HepG2 (cell line): Measurements from ENCODE around the gene LDLRAD4. TPM values are rescaled to one million over a fixed set of nuclear protein-coding genes. Genes with fewer than 3 reads are reported as not detected.

Experiments
- BRD4 ChIP-seq: sonication (generic); formaldehyde crosslinking; IDR thresholded peaks from 2 replicates; pipeline ENCODE4 v1.4.0; 2020; ENCODE audit warnings: missing genetic modification reagents
- ELF1 ChIP-seq: sonication (generic); formaldehyde crosslinking; IDR thresholded peaks from 2 replicates; pipeline ENCODE4 v1.4.0; 2020; ENCODE audit warnings: missing genetic modification reagents
- FOXJ3 ChIP-seq: sonication (generic); formaldehyde crosslinking; IDR thresholded peaks from 2 replicates; pipeline ENCODE4 v1.4.0; 2020; ENCODE audit warnings: missing genetic modification reagents, mild to moderate bottlenecking, borderline replicate concordance
- HMGA1 ChIP-seq: sonication (generic); formaldehyde crosslinking; conservative IDR thresholded peaks from 2 replicates; pipeline ENCODE4 v1.4.0; 2020; ENCODE audit warnings: missing genetic modification reagents
- HNF4A ChIP-seq: sonication (generic); formaldehyde crosslinking; IDR thresholded peaks from 2 replicates; pipeline ENCODE4 v1.4.0; 2020; ENCODE audit warnings: missing genetic modification reagents
- MED1 ChIP-seq: sonication (generic); formaldehyde crosslinking; IDR thresholded peaks from 2 replicates; pipeline ENCODE4 v1.4.0; 2020; ENCODE audit warnings: missing genetic modification reagents
- MEIS2 ChIP-seq: sonication (generic); formaldehyde crosslinking; IDR thresholded peaks from 2 replicates; pipeline ENCODE4 v1.9.0; 2021; ENCODE audit warnings: mild to moderate bottlenecking, missing genetic modification reagents
- POLR2A ChIP-seq, 2 experiments: IDR thresholded peaks; 2 replicates each; pipeline ENCODE4 v1.6.1; 2011; ENCODE audit warnings: low read depth in 2 of 2, low read length in 2 of 2, mild to moderate bottlenecking in 1 of 2, moderate library complexity in 1 of 2; ENCODE audit not compliant: insufficient read depth in 1 of 2
- RFX5 ChIP-seq: IDR thresholded peaks from 2 replicates; pipeline ENCODE4 v1.6.1; 2011; ENCODE audit warnings: low read depth, low read length, improper control_type of control experiment
- SALL1 ChIP-seq: sonication (generic); formaldehyde crosslinking; IDR thresholded peaks from 2 replicates; pipeline ENCODE4 v1.8.0; 2022; ENCODE audit warnings: mild to moderate bottlenecking, missing genetic modification reagents
- SP5 ChIP-seq: IDR thresholded peaks from 2 replicates; pipeline ENCODE4 v1.6.1; 2016; ENCODE audit warnings: low read depth, borderline replicate concordance
- TARDBP ChIP-seq: sonication (generic); formaldehyde crosslinking; IDR thresholded peaks from 2 replicates; pipeline ENCODE4 v1.8.0; 2022; ENCODE audit warnings: mild to moderate bottlenecking, missing genetic modification reagents
- TCF7 ChIP-seq: sonication (generic); IDR thresholded peaks from 2 replicates; pipeline ENCODE4 v1.6.1; 2016; ENCODE audit warnings: antibody characterized with exemption, low read depth
- TEAD2 ChIP-seq: sonication (generic); formaldehyde crosslinking; IDR thresholded peaks from 2 replicates; pipeline ENCODE4 v1.9.0; 2021; ENCODE audit warnings: missing genetic modification reagents
- ZBTB37 ChIP-seq: sonication (generic); formaldehyde crosslinking; IDR thresholded peaks from 2 replicates; pipeline ENCODE4 v1.4.0; 2020; ENCODE audit warnings: mild to moderate bottlenecking, missing genetic modification reagents
- ZFP36L1 ChIP-seq: sonication (generic); formaldehyde crosslinking; IDR thresholded peaks from 2 replicates; pipeline ENCODE4 v1.8.0; 2022; ENCODE audit warnings: mild to moderate bottlenecking, missing genetic modification reagents, moderate library complexity
- ZFP82 ChIP-seq: sonication (generic); formaldehyde crosslinking; IDR thresholded peaks from 2 replicates; pipeline ENCODE4 v1.5.1; 2020; ENCODE audit warnings: mild to moderate bottlenecking, missing genetic modification reagents, borderline replicate concordance
- ZKSCAN5 ChIP-seq: sonication (generic); formaldehyde crosslinking; IDR thresholded peaks from 2 replicates; pipeline ENCODE4 v1.5.1; 2020; ENCODE audit warnings: mild to moderate bottlenecking, missing genetic modification reagents
- ZNF501 ChIP-seq: sonication (generic); formaldehyde crosslinking; IDR thresholded peaks from 2 replicates; pipeline ENCODE4 v1.5.1; 2020; ENCODE audit warnings: mild to moderate bottlenecking, moderate library complexity, missing genetic modification reagents
- ZNF580 ChIP-seq: IDR thresholded peaks from 2 replicates; pipeline ENCODE4 v1.6.1; 2016; ENCODE audit warnings: low read depth, borderline replicate concordance
- ZNF589 ChIP-seq: sonication (generic); formaldehyde crosslinking; conservative IDR thresholded peaks from 2 replicates; pipeline ENCODE4 v1.8.0; 2022; ENCODE audit warnings: mild to moderate bottlenecking, moderate library complexity, missing genetic modification reagents
- ZNF672 ChIP-seq: sonication (generic); formaldehyde crosslinking; IDR thresholded peaks from 2 replicates; pipeline ENCODE4 v1.8.1; 2022; ENCODE audit warnings: missing genetic modification reagents
- ZNF678 ChIP-seq: sonication (generic); formaldehyde crosslinking; IDR thresholded peaks from 2 replicates; pipeline ENCODE4 v1.4.0; 2020; ENCODE audit warnings: mild to moderate bottlenecking, missing genetic modification reagents
- ZNF770 ChIP-seq: sonication (generic); formaldehyde crosslinking; IDR thresholded peaks from 2 replicates; pipeline ENCODE4 v1.5.0; 2020; ENCODE audit warnings: mild to moderate bottlenecking, missing genetic modification reagents
- polyA plus RNA-seq, 8 experiments: library from polyadenylated mRNA; depleted of rRNA in 3 of 8; stranded (reverse) in 7 of 8; unstranded in 1 of 8; fragments of >200 nt; fragmentation: Illumina TruSeq in 4 of 8; extraction: Trizol in 4 of 8; gene quantifications; 2 replicates each; pipeline versions ENCODE4 v1.2.1 to v1.2.3, GENCODE V29; 2011 to 2016; ENCODE audit warnings: low read depth in 4 of 8, missing spikeins in 1 of 8, mixed read lengths in 1 of 8; ENCODE audit not compliant: insufficient read depth in 1 of 8
- total RNA-seq, 5 experiments: library from RNA; depleted of rRNA; stranded (reverse); fragments of >200 nt; fragmentation: Illumina TruSeq; extraction: Trizol; gene quantifications; 2 replicates each; pipeline ENCODE4 v1.2.3, GENCODE V29; 2016; ENCODE audit warnings: low read depth in 1 of 5
- TF ChIP-seq, protein P1 (sequence below): sonication (generic); formaldehyde crosslinking; IDR thresholded peaks from 2 replicates; pipeline ENCODE4 v1.5.0; 2020; ENCODE audit warnings: missing genetic modification reagents, mild to moderate bottlenecking, borderline replicate concordance
- TF ChIP-seq, protein P2 (sequence below): sonication (generic); formaldehyde crosslinking; IDR thresholded peaks from 2 replicates; pipeline ENCODE4 v1.4.0; 2020; ENCODE audit warnings: mild to moderate bottlenecking, missing genetic modification reagents

The LDLRAD4 gene
- total and polyA plus RNA-seq, 2 of the 13 experiments (the other 11 are each of a cell fraction or from before 2014, with no cell fraction given), result 13.6 to 20.9 TPM

- TF ChIP-seq HNF4A (CRISPR knock-in tag) (no peak), ZFP82 (no peak), RFX5 (no peak), SALL1 (CRISPR knock-in tag) (0 out of 2 replicates have a peak, but pooled peaks have one; percentile 44), SP5 (CRISPR knock-in tag) (no peak), ZNF770 (CRISPR knock-in tag) (no peak), ZNF672 (CRISPR knock-in tag) (no peak), ZNF678 (CRISPR knock-in tag) (no peak), ZFP36L1 (CRISPR knock-in tag) (no peak), FOXJ3 (no peak), BRD4 (CRISPR knock-in tag) (no peak), ZNF589 (CRISPR knock-in tag) (no peak), POLR2A (IDR thresholded peaks at IDR 0.05; ENCODE audit: insufficient read depth in 1 of 2, low read depth in 2 of 2, low read length in 2 of 2) (no peak), ZKSCAN5 (no peak), HMGA1 (CRISPR knock-in tag) (no peak), TARDBP (no peak), MED1 (0 out of 2 replicates have a peak, but pooled peaks have one; percentile 14), ZNF501 (CRISPR knock-in tag) (0 out of 2 replicates have a peak, but pooled peaks have one; percentile 31), MEIS2 (CRISPR knock-in tag) (0 out of 2 replicates have a peak, but pooled peaks have one; percentile 35), TEAD2 (CRISPR knock-in tag) (no peak), ZBTB37 (no peak), TCF7 (no peak), ELF1 (CRISPR knock-in tag) (no peak), ZNF580 (no peak)
- TF ChIP-seq, protein P1, sequence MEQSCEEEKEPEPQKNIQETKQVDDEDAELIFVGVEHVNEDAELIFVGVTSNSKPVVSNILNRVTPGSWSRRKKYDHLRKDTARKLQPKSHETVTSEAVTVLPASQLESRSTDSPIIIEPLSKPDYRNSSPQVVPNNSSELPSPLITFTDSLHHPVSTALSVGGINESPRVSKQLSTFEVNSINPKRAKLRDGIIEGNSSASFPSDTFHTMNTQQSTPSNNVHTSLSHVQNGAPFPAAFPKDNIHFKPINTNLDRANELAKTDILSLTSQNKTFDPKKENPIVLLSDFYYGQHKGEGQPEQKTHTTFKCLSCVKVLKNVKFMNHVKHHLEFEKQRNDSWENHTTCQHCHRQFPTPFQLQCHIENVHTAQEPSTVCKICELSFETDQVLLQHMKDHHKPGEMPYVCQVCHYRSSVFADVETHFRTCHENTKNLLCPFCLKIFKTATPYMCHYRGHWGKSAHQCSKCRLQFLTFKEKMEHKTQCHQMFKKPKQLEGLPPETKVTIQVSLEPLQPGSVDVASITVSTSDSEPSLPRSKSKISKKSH, result no peak
- TF ChIP-seq, protein P2, sequence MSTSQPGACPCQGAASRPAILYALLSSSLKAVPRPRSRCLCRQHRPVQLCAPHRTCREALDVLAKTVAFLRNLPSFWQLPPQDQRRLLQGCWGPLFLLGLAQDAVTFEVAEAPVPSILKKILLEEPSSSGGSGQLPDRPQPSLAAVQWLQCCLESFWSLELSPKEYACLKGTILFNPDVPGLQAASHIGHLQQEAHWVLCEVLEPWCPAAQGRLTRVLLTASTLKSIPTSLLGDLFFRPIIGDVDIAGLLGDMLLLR (CRISPR knock-in tag), result no peak
These were observed 52.8 kb downstream of the LDLRAD4 start (continued) for GRCh38 chr18:13271302-13271911.
